Hepatocyte (in vitro differentiated cells): ENCODE measurements around the gene MYL9.

ENCODE experiments used
- EZH2 ChIP-seq: fragments of 200-600 bp; sonication (generic); IDR thresholded peaks from 2 replicates; pipeline ENCODE4 v1.6.1; 2016; ENCODE audit warnings: antibody characterized with exemption, mild to moderate bottlenecking, borderline replicate concordance
- EZH2phosphoT487 ChIP-seq: fragments of 200-600 bp; sonication (generic); IDR thresholded peaks from one replicate; pipeline ENCODE4 v1.6.1; 2018; ENCODE audit warnings: antibody characterized with exemption, mild to moderate bottlenecking, low read depth, moderate library complexity; ENCODE audit not compliant: unreplicated experiment, severe bottlenecking
- TF ChIP-seq, protein P1 (sequence below): fragments of 200-600 bp; sonication (generic); IDR thresholded peaks from 2 replicates; pipeline ENCODE4 v1.5.1; 2016; ENCODE audit warnings: antibody characterized with exemption, mild to moderate bottlenecking; ENCODE audit not compliant: poor library complexity

DNA sequence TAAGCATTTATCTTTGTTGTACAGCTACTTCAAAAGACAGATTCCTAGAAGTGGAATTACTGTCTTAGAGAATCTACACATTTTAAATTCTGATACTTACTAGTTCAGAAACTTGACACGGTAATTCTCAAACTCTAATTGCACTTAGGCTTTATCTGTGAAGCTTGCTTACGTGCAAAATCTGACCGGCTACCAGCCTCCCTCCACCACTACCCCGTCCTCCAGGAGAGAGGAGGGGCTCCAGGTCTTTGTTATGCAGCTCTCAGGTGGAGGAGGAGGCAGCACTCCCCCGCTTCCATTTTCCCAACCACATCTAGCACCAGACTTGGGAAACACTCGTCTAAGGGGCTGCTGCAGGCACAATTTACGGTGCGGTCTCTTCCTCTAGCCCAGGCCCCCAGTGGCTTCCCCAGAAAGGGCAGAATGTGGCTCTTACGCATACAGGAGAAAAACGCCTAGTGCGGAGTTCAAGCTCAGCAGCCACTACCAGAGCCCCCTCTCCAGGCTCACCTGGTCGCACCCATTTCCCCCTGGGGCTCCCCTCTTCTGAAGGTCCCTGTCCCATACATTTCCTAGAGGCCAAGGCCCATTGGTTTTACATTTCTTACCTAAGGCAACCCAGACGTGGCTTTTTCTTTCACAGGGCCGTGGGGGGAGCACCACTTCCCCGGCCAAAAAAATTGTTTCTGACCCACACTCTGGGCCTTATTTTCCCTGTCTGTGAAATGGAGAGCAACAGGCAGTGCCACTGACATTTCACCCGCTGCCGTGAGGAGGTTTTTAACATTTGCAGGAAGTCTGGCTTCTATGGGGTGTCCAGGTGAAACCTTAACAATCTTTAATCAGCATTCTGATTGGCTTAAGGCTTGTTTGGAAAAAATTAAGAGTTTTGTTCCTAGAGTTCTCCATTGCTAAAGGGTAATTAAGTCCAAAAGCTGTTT, 30.5 kb downstream of the MYL9 start:
- TF ChIP-seq, protein P1, sequence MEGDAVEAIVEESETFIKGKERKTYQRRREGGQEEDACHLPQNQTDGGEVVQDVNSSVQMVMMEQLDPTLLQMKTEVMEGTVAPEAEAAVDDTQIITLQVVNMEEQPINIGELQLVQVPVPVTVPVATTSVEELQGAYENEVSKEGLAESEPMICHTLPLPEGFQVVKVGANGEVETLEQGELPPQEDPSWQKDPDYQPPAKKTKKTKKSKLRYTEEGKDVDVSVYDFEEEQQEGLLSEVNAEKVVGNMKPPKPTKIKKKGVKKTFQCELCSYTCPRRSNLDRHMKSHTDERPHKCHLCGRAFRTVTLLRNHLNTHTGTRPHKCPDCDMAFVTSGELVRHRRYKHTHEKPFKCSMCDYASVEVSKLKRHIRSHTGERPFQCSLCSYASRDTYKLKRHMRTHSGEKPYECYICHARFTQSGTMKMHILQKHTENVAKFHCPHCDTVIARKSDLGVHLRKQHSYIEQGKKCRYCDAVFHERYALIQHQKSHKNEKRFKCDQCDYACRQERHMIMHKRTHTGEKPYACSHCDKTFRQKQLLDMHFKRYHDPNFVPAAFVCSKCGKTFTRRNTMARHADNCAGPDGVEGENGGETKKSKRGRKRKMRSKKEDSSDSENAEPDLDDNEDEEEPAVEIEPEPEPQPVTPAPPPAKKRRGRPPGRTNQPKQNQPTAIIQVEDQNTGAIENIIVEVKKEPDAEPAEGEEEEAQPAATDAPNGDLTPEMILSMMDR = no peak
- TF ChIP-seq EZH2phosphoT487 (no peak), EZH2 (no peak)
